Measurements from ENCODE around the gene STX8.

The STX8 gene

DNA sequence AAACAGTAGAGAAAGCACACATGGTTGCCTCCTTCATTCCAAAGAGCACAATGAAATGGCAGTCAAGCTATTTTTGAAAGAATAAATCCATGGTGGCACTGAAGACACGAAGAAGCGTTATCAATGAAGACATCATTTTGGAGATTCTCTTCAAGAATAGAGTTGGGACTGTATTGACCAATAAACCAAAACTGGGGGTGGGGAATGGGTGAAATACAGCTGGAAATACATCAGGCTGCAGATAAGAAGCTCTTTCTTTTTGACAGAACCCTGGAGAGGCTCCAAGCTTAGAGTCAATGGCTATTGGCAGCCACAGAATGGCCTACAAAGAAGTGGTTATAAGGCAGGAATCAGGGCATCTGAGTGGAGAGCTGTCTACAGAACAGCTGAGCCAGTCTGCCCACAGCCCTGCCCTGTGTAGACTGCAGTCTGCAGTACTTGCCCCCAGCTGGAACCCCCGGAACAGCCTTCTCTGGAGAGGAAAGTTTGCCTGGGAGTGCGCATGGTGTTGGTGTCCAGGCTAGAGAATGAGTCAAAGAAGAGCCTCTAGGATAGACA is 100.4 kb downstream of the STX8 start:
- TF ChIP-seq, protein P1, sequence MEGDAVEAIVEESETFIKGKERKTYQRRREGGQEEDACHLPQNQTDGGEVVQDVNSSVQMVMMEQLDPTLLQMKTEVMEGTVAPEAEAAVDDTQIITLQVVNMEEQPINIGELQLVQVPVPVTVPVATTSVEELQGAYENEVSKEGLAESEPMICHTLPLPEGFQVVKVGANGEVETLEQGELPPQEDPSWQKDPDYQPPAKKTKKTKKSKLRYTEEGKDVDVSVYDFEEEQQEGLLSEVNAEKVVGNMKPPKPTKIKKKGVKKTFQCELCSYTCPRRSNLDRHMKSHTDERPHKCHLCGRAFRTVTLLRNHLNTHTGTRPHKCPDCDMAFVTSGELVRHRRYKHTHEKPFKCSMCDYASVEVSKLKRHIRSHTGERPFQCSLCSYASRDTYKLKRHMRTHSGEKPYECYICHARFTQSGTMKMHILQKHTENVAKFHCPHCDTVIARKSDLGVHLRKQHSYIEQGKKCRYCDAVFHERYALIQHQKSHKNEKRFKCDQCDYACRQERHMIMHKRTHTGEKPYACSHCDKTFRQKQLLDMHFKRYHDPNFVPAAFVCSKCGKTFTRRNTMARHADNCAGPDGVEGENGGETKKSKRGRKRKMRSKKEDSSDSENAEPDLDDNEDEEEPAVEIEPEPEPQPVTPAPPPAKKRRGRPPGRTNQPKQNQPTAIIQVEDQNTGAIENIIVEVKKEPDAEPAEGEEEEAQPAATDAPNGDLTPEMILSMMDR (IDR thresholded peaks at IDR 0.05; ENCODE audit: insufficient read depth, low read length, missing control alignments) = no peak
- DNase-seq (ENCODE audit: low read depth, low spot score) = no peak
- H3K4me3 ChIP-seq (ENCODE audit: low read depth, low read length) = no peak overlapping the region
- POLR2A ChIA-PET = no interaction called here
- CTCF ChIA-PET = interaction anchor here (0.8 kb wide), 1 partner anchor 11 kb away, joined by 3 read pairs; no protein-coding TSS in a partner anchor

DNA sequence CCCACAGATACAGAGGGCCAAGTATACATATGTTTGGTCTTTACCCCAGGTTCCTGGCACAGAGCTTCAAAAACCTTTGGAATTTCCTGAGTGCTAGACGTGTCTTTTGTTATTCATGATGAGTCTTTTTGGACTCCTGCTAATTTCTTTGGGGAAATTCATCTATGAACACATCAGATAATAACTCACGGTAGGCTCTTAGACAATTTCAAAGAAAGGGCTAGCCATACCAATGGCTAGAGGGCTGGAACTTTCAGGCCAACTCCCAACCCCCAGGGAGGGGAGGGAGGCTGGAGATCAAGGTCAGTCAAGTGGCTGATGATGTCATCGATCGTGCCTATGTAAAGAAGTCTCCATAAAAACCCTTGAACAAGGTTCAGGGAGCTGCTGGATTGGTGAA is 101.9 kb downstream of the STX8 start:
- H3K4me3 ChIP-seq (ENCODE audit: low read depth, low read length) = no peak overlapping the region
- CTCF ChIA-PET = no interaction called here
- TF ChIP-seq, protein P1 (IDR thresholded peaks at IDR 0.05; ENCODE audit: insufficient read depth, low read length, missing control alignments) = no peak
- DNase-seq (ENCODE audit: low read depth, low spot score) = no peak
- POLR2A ChIA-PET = no interaction called here

DNA sequence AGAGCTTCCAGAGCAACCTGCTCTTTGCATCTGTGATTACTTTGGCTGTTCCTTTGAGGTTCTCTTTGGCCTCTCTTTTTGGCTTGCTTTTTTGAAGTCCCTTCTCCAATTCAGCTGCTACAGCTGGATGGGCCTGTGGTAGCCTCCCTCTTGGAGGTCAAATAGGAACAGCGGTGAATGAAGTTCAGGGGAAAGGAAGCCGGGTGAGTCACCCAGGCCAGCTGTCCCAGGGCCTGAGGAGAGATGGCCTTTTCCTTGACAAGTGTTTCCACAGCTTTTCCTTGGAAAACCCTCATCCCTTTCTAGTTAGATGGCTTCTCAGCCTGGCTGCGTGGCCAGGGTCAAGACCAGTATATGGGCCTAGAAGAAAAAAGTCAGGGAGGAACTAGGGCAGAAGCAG is 103.1 kb downstream of the STX8 start:
- CTCF ChIA-PET = no interaction called here
- no peak overlapping the region for H3K4me3 ChIP-seq (ENCODE audit: low read depth, low read length)
- TF ChIP-seq, protein P1 (IDR thresholded peaks at IDR 0.05; ENCODE audit: insufficient read depth, low read length, missing control alignments) = no peak
- POLR2A ChIA-PET = no interaction called here
- DNase-seq (ENCODE audit: low read depth, low spot score) = no peak

DNA sequence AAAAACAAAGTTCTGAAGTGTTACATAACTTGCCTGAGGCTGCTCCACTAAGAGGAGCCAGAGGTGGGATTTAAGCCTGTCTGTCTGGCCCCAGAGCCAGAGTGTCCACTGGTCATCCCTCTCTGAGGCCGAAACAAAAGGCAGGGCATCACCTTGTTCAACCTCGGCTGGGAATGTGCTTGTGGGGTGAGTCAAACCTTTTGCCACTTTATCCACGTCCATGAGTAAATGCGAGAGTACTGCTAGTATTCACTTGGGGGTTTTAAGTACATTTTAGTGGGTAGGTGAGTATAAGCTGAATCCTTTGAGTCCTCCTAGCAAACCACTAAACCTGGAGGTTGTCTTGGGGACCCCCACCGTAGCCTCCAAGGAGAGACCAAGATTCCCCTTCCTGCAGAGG is 103.5 kb downstream of the STX8 start:
- no peak for DNase-seq (ENCODE audit: low read depth, low spot score)
- H3K4me3 ChIP-seq (ENCODE audit: low read depth, low read length) = no peak overlapping the region
- TF ChIP-seq, protein P1 (IDR thresholded peaks at IDR 0.05; ENCODE audit: insufficient read depth, low read length, missing control alignments) = no peak
- ChIA-PET POLR2A (no interaction called here), CTCF (no interaction called here)

DNA sequence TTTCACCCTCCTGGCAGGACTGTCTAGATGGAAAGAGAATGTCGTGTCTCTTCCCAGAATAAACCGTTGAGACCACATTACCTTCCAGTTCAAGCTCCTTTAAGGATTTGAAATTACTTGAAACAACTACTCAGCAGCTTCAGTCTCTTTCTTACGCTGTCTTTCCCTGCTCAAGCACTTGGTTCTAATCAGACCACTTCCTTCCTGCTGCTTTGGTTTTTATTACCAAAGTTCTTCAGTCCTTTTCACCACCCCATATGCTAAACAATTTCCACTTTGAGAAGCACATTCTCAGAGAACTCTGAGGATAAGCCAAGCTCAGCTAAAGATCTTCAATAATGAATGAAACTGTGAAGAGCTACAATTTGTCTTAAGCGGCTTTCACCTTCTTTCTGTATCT is 105.4 kb downstream of the STX8 start:
- CTCF ChIA-PET = interaction anchor here (1.4 kb wide), 1 partner anchor 198 kb away, joined by 3 read pairs; no protein-coding TSS in a partner anchor
- TF ChIP-seq, protein P1 (IDR thresholded peaks at IDR 0.05; ENCODE audit: insufficient read depth, low read length, missing control alignments) = no peak
- DNase-seq (ENCODE audit: low read depth, low spot score) = no peak
- POLR2A ChIA-PET = no interaction called here
- H3K4me3 ChIP-seq (ENCODE audit: low read depth, low read length) = no peak overlapping the region

DNA sequence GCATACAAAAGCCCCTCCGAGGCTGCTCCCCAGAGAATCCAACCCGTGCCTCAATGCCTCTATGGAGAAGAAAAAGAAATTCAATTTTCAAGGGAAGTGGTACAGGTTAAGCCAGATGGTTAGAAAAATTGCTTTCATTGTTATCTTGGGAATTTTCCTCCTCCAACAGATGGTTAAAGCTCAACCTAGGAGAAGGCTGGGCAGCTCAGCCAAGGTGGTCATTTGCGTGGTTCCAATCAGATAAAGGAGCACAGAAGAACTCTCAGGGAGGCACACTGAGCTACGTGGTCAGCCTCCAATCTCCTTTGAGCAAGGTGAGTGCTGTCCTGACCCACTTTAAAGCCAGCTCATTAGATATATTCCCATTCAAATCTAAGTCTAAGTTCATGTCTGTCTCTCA is 106.7 kb downstream of the STX8 start:
- DNase-seq (ENCODE audit: low read depth, low spot score) = no peak
- no peak overlapping the region for H3K4me3 ChIP-seq (ENCODE audit: low read depth, low read length)
- POLR2A ChIA-PET = no interaction called here
- TF ChIP-seq, protein P1 (IDR thresholded peaks at IDR 0.05; ENCODE audit: insufficient read depth, low read length, missing control alignments) = no peak
- CTCF ChIA-PET = interaction anchor here (0.6 kb wide), 1 partner anchor 122 kb away, joined by 3 read pairs; no protein-coding TSS in a partner anchor

All from AG04449 (cell line).